G401.6 (cell line): Measurements from ENCODE around the gene RHEBL1.

ENCODE experiments used
- FAIRE-seq: peaks from 2 replicates; lab custom pipeline; 2012; peaks lifted over from hg19 to GRCh38; lab: Jason Lieb, UNC

Gene RHEBL1

GRCh38 chr12:49037111-49037946, 32.5 kb downstream of the RHEBL1 start:
- no peak for FAIRE-seq

GRCh38 chr12:49036029-49036428, 33.8 kb downstream of the RHEBL1 start:
- FAIRE-seq = no peak

GRCh38 chr12:49034286-49034622, 35.5 kb downstream of the RHEBL1 start:
- FAIRE-seq = no peak

GRCh38 chr12:49033611-49034285, 36.0 kb downstream of the RHEBL1 start:
- FAIRE-seq = no peak

- FAIRE-seq = no peak
Measured at GRCh38 chr12:49032679-49033447, 36.9 kb downstream of the RHEBL1 start.

GRCh38 chr12:49032276-49032675, 37.5 kb downstream of the RHEBL1 start:
- no peak for FAIRE-seq

GRCh38 chr12:49031573-49032161, 38.1 kb downstream of the RHEBL1 start:
- no peak for FAIRE-seq

- FAIRE-seq = no peak
Measured at GRCh38 chr12:49030714-49031572, 38.8 kb downstream of the RHEBL1 start.

- FAIRE-seq = no peak
Measured at GRCh38 chr12:49030119-49030518, 39.7 kb downstream of the RHEBL1 start.

GRCh38 chr12:49028666-49029275, 41.0 kb downstream of the RHEBL1 start:
- FAIRE-seq = no peak

- no peak for FAIRE-seq
Measured at GRCh38 chr12:49027846-49028555, 41.8 kb downstream of the RHEBL1 start.

- FAIRE-seq = no peak
Measured at GRCh38 chr12:49026678-49027480, 42.9 kb downstream of the RHEBL1 start.

GRCh38 chr12:49026101-49026500, 43.7 kb downstream of the RHEBL1 start:
- no peak for FAIRE-seq

GRCh38 chr12:49025463-49025862, 44.3 kb downstream of the RHEBL1 start:
- FAIRE-seq = no peak

- no peak for FAIRE-seq
Measured at GRCh38 chr12:49024543-49024942, 45.2 kb downstream of the RHEBL1 start.

- FAIRE-seq = no peak
Measured at GRCh38 chr12:49023812-49024211, 46.0 kb downstream of the RHEBL1 start.

GRCh38 chr12:49022558-49023178, 47.1 kb downstream of the RHEBL1 start:
- FAIRE-seq = no peak

GRCh38 chr12:49021292-49021915, 48.4 kb downstream of the RHEBL1 start:
- no peak for FAIRE-seq

GRCh38 chr12:49020441-49020840, 49.3 kb downstream of the RHEBL1 start:
- no peak for FAIRE-seq
